Activated CD8-positive, alpha-beta T cell treated with anti-CD3 and anti-CD28 coated beads, Interleukin-2, amount 10 ng/mL, durations not matched to agents 7 days and 5 days (primary cell): ENCODE data around the gene PTCH2. TPM values are rescaled to one million over a fixed set of nuclear protein-coding genes. Genes with fewer than 3 reads are reported as not detected.
"Not testable (repeated sequence)": the region's sequence is repeated elsewhere in the genome, so short reads cannot be mapped to it uniquely, and the experiment has no call there.

ENCODE experiments used
- ATAC-seq: fragments of 150-1000 bp; cut with Tn5 transposase; one replicate; pipeline ENCODE4 v1.10.0; 2021; ENCODE audit warnings: moderate library complexity
- CTCF ChIA-PET: fragments of 350-600 bp; sonication (Branson Sonifier 250); formaldehyde crosslinking; loops from one replicate; lab custom pipeline; 2021; ENCODE audit warnings: antibody characterized with exemption; lab: Charles Lee
- POLR2A ChIA-PET: fragments of 350-600 bp; sonication (Branson Sonifier 250); formaldehyde crosslinking; loops from one replicate; lab custom pipeline; 2021; ENCODE audit warnings: antibody characterized with exemption; lab: Charles Lee
- DNase-seq: peaks from one replicate; pipeline ENCODE4 v3.0.0-alpha.2; 2020
- H3K27ac Mint-ChIP-seq: one replicate; pipeline ENCODE4 v1.8.0; 2021; ENCODE audit warnings: mild to moderate bottlenecking, mixed read lengths
- H3K27me3 Mint-ChIP-seq: one replicate; pipeline ENCODE4 v1.8.0; 2021; ENCODE audit warnings: low read depth, mixed read lengths
- H3K36me3 Mint-ChIP-seq: one replicate; pipeline ENCODE4 v1.8.0; 2021; ENCODE audit warnings: low read depth, mixed read lengths
- H3K4me1 Mint-ChIP-seq: one replicate; pipeline ENCODE4 v1.8.0; 2021; ENCODE audit warnings: low read depth, mixed read lengths
- H3K4me3 Mint-ChIP-seq: one replicate; pipeline ENCODE4 v1.8.0; 2021; ENCODE audit warnings: mild to moderate bottlenecking, mixed read lengths
- H3K9me3 Mint-ChIP-seq: one replicate; pipeline ENCODE4 v1.8.0; 2022; ENCODE audit warnings: mixed read lengths; ENCODE audit not compliant: insufficient read depth
- total RNA-seq, 2 experiments: library from RNA; stranded (reverse); gene quantifications; one replicate each; pipeline ENCODE4 v1.2.3, GENCODE V29; 2021

Gene PTCH2
- total RNA-seq, 2 experiments from 2014 or later, result 1.3 to 1.4 TPM

DNA sequence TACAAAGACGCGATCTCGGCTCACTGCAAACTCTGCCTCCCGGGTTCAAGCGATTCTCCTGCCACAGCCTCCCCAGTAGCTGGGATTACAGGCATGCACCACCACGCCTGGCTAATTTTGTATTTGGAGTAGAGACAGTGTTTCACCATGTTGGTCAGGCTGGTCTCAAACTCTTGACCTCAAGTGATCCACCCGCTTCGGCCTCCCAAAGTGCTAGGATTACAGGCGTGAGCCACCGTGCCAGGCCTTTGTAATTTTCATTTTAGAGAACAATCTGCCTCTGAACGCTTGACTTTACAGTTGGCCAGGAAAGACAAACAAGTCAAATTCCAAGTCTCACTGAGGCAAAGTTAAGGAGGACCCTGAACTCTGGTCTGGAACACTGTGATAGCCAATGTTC is 4.8 kb downstream of the PTCH2 start:
- H3K36me3 Mint-ChIP-seq, DNase-seq, H3K9me3 Mint-ChIP-seq, ATAC-seq, H3K4me3 Mint-ChIP-seq, POLR2A ChIA-PET, CTCF ChIA-PET, H3K27ac Mint-ChIP-seq: not testable (repeated sequence)
- H3K27me3 Mint-ChIP-seq, result peaks cover 12% of the 10 kb centered on the region
- H3K4me1 Mint-ChIP-seq, result peaks cover 12% of the 10 kb centered on the region

DNA sequence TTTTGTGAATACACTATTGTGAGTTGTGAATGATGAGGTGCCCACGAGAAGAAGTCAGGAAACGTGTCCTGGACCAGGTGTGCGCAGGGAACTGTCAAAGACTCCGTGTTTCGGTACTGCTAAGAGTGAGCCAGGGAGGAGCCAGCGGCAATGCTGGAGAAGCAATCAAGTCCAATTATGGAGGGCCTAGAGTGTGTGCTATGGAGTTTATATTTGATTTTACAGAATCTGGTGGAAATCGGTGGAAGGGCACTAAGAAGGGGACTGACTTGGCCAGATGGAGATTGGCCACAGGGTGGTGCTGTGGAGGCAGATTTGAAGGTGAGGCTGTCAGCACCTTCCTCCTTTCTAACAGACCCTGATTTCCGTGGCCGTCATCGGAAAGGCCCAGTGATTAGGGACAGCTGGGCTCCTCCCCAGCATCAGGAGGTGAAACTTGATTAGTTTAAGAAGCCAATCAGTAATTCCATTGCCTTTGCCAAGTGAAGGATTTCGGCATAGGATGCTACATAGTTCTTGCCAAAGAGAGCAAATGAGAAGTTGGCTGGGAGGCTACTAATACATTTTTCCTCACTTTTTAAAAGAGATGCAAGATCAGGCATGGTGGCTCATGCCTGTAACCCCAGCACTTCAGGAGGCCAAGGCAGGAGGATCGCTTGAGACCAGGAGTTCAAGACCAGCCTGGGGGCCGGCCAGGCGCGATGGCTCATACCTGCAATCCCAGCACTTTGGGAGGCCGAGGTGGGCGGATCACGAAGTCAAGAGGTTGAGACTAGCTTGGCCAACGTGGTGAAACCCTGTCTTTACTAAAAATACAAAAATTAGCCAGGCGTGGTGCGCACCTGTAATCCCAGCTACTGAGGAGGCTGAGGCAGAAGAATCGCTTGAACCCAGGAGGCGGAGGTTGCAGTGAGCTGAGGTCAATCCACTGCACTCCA is 7.0 kb downstream of the PTCH2 start:
- peaks cover under 1% of the 10 kb centered on the region for H3K27me3 Mint-ChIP-seq
- peaks cover 8% of the 10 kb centered on the region for H3K4me1 Mint-ChIP-seq
- ChIA-PET CTCF (interaction anchor here (0.6 to 3.0 kb wide), 19 partner anchors 9 to 464 kb away, joined by 3 to 24 read pairs (median 4); partner anchors contain the start of genes HECTD3, PLK3 and UROD), POLR2A (interaction anchor here (0.6 to 5.0 kb wide), 2 partner anchors 16 to 1380 kb away, joined by 3 to 31 read pairs; no protein-coding TSS in a partner anchor)
- peak overlapping the region; percentile 7 for H3K27ac Mint-ChIP-seq
- no peak overlapping the region for H3K4me3 Mint-ChIP-seq
- no peaks in the 10 kb centered on the region for H3K9me3 Mint-ChIP-seq
- ATAC-seq (peak; percentile 95), DNase-seq (peak; percentile 93)
- no peaks in the 10 kb centered on the region for H3K36me3 Mint-ChIP-seq

DNA sequence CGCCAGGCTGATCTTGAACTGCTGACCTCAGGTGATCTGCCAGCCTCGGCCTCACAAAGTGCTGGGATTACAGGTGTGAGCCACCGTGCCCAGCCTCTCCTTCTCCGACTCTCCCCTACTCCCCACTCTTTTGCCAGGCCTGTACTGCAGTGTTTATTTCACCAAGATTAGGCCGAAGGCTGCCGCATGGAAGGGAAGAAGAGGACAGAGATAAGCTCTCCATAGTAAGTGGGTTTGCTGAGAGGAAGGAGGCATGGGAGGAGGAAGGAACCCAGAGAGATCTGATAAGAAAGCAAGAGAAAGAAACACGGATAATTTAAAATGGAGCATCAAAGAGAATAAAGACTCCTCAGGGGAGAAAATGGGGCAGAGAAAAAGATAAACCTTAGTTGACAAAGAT is 8.7 kb downstream of the PTCH2 start:
- ChIA-PET POLR2A (interaction anchor here (5.0 kb wide), 1 partner anchor 14 kb away, joined by 31 read pairs; no protein-coding TSS in a partner anchor), CTCF (interaction anchor here (1.0 to 3.0 kb wide), 4 partner anchors 12 to 180 kb away, joined by 3 to 24 read pairs (median 6); partner anchors contain the start of genes HECTD3 and UROD)
- Mint-ChIP-seq H3K27ac (no peak overlapping the region), H3K36me3 (no peaks in the 10 kb centered on the region), H3K27me3 (no peaks in the 10 kb centered on the region), H3K4me1 (peaks cover 8% of the 10 kb centered on the region), H3K4me3 (no peak overlapping the region), H3K9me3 (no peaks in the 10 kb centered on the region)
- no peak for DNase-seq
- ATAC-seq, result no peak

DNA sequence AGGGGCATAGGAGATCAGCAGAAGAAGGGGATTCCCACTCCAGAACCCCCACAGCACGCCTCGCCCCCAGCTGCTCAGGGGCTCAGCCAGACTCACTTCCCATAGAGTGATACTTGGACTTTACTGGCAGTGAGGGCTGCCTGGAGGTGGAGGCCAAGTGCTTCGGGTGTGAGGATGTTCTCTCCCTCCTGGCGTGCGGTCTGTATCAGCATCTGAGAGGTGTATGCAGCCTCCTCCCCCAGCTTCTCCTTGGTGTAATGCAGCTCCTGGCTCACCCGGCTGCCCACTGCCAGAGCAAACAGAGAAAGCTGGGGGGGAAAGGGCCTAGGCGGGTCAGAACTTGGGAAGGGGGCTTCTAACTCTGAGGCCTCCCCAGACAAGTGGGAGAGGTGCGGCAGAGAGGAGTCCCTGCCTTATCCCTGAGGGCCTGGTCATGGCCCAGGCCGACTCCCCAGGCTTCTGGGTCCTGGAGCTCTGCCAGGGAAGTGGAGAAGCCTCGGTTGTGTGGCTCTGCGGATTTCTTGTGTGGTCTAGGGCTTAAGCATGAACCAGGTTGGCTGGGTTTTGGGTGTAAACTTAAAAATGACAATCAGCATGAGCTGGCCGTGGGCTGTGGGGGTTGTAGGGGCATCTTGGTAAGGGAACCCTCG is 10.9 kb downstream of the PTCH2 start:
- Mint-ChIP-seq H3K27me3 (no peaks in the 10 kb centered on the region), H3K9me3 (no peaks in the 10 kb centered on the region), H3K4me1 (peaks cover 8% of the 10 kb centered on the region), H3K36me3 (no peaks in the 10 kb centered on the region), H3K27ac (peak overlapping the region; percentile 52), H3K4me3 (no peak overlapping the region)
- POLR2A ChIA-PET, result interaction anchor here (0.5 to 16.3 kb wide), 4 partner anchors 12 to 650 kb away, joined by 3 to 564 read pairs (median 17); partner anchors contain the start of gene RNU5D-1
- CTCF ChIA-PET, result interaction anchor here (0.9 to 1.7 kb wide), 4 partner anchors 10 to 34 kb away, joined by 3 to 5 read pairs (median 3); partner anchors contain the start of gene PLK3
- no peak for DNase-seq
- ATAC-seq, result no peak

DNA sequence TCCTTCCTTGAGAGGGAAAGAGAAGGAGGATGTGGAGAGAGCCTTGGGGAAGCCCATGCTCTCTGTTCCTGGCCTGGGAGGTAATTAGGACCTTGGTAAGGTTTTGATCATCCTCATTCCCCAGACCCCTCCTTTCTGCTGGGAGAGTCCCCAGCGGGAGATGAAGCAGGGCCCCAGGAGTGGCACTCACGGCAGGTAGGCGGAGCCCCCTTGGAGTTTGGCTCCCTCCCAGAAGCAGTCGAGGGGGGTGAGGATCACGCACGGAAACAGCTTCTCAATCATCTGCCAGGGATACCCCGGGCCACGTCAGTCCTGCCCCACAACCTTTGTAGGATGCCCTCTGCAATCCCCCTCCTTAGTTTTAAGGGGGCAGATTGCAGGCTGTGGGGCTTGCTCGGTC is 11.5 kb downstream of the PTCH2 start:
- H3K36me3 Mint-ChIP-seq, result no peaks in the 10 kb centered on the region
- H3K27me3 Mint-ChIP-seq, result no peaks in the 10 kb centered on the region
- POLR2A ChIA-PET, result interaction anchor here (0.5 to 16.3 kb wide), 7 partner anchors 11 to 651 kb away, joined by 3 to 564 read pairs (median 5); partner anchors contain the start of genes RNU5D-1 and UROD
- no peak overlapping the region for H3K27ac Mint-ChIP-seq
- no peak for ATAC-seq
- CTCF ChIA-PET, result interaction anchor here (0.9 to 1.7 kb wide), 2 partner anchors 10 to 33 kb away, joined by 3 to 5 read pairs; no protein-coding TSS in a partner anchor
- no peak overlapping the region for H3K4me3 Mint-ChIP-seq
- peaks cover 8% of the 10 kb centered on the region for H3K4me1 Mint-ChIP-seq
- no peaks in the 10 kb centered on the region for H3K9me3 Mint-ChIP-seq
- no peak for DNase-seq

DNA sequence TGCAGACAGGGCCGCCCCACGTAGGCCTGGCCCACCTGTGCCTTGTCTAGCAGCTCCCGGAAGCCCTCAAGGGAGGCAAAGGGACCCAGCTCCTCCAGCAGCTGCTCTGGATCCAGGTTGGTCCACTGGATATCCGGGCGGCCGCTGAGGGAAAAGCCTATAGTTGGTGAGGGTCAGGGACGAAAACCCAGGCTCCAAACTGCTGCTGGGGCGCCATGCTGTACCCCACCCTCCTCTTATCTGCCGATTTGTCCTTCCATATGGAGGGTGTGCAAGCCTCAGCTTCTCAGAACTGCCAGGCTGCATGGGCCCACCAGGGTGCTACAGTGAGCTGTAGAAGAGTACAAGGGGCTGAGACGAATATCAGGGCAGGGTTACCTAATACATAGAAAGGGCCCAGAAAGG is 12.2 kb downstream of the PTCH2 start:
- no peaks in the 10 kb centered on the region for H3K27me3 Mint-ChIP-seq
- no peaks in the 10 kb centered on the region for H3K36me3 Mint-ChIP-seq
- no peak for ATAC-seq
- H3K4me3 Mint-ChIP-seq, result no peak overlapping the region
- no peaks in the 10 kb centered on the region for H3K9me3 Mint-ChIP-seq
- ChIA-PET CTCF (interaction anchor here (0.9 to 1.7 kb wide), 2 partner anchors 9 to 32 kb away, joined by 3 to 5 read pairs; no protein-coding TSS in a partner anchor), POLR2A (interaction anchor here (1.3 to 16.3 kb wide), 5 partner anchors 10 to 181 kb away, joined by 4 to 564 read pairs (median 14); partner anchors contain the start of genes RNU5D-1 and UROD)
- no peak overlapping the region for H3K27ac Mint-ChIP-seq
- peaks cover 8% of the 10 kb centered on the region for H3K4me1 Mint-ChIP-seq
- no peak for DNase-seq

DNA sequence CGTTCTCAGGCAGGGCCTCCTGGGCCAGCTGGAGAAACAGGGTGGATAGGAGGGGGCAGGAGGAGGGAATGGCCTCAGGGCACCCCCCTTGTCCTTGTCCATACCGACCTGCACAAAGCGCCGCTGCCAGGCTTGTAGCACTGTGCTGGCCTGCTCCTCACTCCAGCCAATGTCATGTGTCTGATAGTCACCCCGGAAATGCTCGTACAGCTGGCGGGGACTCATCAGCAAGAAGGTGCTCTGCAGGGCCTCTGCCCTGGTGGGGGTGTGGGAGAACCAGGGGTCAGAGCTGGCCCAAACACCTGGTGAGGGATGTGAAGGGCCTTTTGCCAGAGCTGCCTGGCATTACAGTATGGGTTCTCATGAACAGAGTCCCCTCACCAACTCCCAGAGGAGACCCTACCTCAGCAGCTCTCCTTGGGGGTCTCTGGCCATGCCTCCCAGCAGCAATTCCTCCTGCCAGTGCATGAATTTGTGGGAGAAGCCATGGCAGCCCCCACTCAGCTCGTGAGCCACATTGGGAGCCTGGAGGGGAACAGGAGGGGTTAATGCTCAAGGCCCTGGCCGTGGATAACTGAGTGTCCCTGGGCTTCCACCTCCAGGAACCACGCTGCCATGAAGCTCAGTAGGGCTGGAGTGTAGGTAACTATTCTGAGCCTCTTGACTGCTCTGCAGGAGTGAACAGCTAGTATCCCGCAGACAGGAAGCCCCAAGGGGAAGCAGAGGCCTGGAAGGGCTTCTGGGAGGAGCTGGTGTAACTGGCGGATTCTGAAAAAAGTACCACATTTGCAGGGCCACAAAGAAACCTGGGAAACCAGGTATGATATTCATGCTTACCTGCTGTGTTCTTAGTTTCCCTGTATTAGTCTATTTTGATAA is 13.3 kb downstream of the PTCH2 start:
- DNase-seq (no peak), ATAC-seq (no peak)
- Mint-ChIP-seq H3K4me3 (no peak overlapping the region), H3K9me3 (no peaks in the 10 kb centered on the region), H3K27me3 (no peaks in the 10 kb centered on the region), H3K27ac (no peak overlapping the region), H3K4me1 (peaks cover 3% of the 10 kb centered on the region), H3K36me3 (no peaks in the 10 kb centered on the region)
- ChIA-PET POLR2A (interaction anchor here (0.7 to 16.3 kb wide), 5 partner anchors 9 to 477 kb away, joined by 3 to 564 read pairs (median 14); partner anchors contain the start of gene RNU5D-1), CTCF (no interaction called here)

DNA sequence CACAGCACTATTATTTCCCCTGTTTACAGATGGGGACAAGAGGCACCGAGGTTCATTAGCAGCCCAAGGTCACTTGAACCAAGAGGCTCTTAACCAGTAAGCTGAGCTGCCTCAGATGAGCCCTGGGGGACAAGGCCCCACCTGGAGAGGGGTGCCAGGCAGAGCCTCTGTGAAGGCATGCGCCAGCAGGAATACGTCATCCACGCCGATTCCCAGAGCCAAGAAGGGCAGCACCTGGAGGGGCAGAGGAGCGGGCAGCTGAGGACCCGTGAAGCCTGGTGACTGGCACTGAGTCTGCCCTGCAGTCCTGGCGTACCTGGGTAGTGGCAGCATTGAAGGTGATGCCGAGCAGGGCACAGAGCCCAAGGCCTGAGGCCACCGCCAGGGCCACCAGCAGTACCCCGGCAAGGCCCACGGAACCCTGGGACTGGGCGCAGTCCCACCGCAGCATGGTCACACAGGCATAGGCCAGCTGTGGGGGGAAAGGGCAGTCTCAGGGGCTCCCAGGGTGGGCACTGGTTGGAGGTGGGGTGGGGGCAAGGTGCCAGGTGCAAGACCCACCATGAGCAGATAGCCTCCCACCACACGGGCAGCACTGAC is 14.1 kb downstream of the PTCH2 start:
- H3K4me1 Mint-ChIP-seq, result peaks cover 3% of the 10 kb centered on the region
- DNase-seq, result no peak
- no peaks in the 10 kb centered on the region for H3K36me3 Mint-ChIP-seq
- ChIA-PET POLR2A (interaction anchor here (2.3 to 16.3 kb wide), 3 partner anchors 8 to 101 kb away, joined by 14 to 564 read pairs (median 18); partner anchors contain the start of gene RNU5D-1), CTCF (no interaction called here)
- H3K27ac Mint-ChIP-seq, result no peak overlapping the region
- no peaks in the 10 kb centered on the region for H3K9me3 Mint-ChIP-seq
- no peaks in the 10 kb centered on the region for H3K27me3 Mint-ChIP-seq
- no peak overlapping the region for H3K4me3 Mint-ChIP-seq
- no peak for ATAC-seq

DNA sequence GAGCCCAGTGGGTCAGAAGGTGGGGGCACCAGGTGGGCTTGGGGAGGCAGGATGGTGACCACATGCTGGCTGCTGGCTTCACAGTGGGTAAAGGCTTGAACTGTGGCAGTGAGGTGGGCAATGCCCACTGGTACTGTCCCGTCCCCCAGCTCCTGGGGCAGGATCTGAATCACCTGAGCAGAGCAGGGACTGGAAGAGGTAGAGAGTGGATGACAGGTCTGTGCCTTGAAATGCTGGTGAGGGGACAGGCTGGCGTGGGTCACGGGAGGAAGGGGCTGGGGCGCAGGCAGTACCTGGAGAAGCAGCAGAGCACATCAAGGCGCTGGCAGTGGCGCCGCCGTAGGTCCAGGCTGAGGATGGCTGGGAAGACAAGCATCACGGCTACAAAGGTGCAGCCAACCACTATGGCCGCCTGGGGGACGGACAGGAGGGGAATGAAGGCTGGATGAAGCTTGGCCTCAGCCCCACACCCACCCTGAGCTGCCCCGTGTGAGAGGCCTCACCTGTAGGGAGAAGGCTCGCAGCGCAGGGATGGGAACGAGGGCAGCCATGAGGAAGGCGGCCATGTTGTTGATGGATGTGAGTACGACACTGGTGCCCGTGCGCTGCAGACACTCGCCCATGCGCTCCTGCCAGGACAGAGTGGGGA is 14.9 kb downstream of the PTCH2 start:
- Mint-ChIP-seq H3K36me3 (no peaks in the 10 kb centered on the region), H3K4me3 (no peak overlapping the region), H3K9me3 (no peaks in the 10 kb centered on the region), H3K4me1 (peaks cover 3% of the 10 kb centered on the region), H3K27me3 (no peaks in the 10 kb centered on the region), H3K27ac (no peak overlapping the region)
- POLR2A ChIA-PET, result interaction anchor here (0.9 to 16.3 kb wide), 4 partner anchors 9 to 100 kb away, joined by 3 to 564 read pairs (median 6); partner anchors contain the start of genes PLK3 and RNU5D-1
- DNase-seq, result no peak
- CTCF ChIA-PET, result interaction anchor here (1.1 kb wide), 1 partner anchor 8 kb away, joined by 4 read pairs; no protein-coding TSS in a partner anchor
- no peak for ATAC-seq
